Stimulated activated CD8-positive, alpha-beta memory T cell treated with anti-CD3 and anti-CD28 coated beads, Interleukin-12 subunit alpha, Interleukin-12 subunit beta, amount 100 ng/mL, for 4 hours (primary cell): ENCODE measurements around the gene TLCD4.
A peak's percentile ranks its signal among the peaks of the same experiment; 100 is the strongest.
"Not testable (repeated sequence)": the region's sequence is repeated elsewhere in the genome, so short reads cannot be mapped to it uniquely, and the experiment has no call there.

ENCODE experiments used
- DNase-seq: peaks from one replicate; pipeline ENCODE4 v3.0.0-alpha.2; 2020; ENCODE audit warnings: low read depth

TLCD4 gene, protein sequence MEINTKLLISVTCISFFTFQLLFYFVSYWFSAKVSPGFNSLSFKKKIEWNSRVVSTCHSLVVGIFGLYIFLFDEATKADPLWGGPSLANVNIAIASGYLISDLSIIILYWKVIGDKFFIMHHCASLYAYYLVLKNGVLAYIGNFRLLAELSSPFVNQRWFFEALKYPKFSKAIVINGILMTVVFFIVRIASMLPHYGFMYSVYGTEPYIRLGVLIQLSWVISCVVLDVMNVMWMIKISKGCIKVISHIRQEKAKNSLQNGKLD

DNA sequence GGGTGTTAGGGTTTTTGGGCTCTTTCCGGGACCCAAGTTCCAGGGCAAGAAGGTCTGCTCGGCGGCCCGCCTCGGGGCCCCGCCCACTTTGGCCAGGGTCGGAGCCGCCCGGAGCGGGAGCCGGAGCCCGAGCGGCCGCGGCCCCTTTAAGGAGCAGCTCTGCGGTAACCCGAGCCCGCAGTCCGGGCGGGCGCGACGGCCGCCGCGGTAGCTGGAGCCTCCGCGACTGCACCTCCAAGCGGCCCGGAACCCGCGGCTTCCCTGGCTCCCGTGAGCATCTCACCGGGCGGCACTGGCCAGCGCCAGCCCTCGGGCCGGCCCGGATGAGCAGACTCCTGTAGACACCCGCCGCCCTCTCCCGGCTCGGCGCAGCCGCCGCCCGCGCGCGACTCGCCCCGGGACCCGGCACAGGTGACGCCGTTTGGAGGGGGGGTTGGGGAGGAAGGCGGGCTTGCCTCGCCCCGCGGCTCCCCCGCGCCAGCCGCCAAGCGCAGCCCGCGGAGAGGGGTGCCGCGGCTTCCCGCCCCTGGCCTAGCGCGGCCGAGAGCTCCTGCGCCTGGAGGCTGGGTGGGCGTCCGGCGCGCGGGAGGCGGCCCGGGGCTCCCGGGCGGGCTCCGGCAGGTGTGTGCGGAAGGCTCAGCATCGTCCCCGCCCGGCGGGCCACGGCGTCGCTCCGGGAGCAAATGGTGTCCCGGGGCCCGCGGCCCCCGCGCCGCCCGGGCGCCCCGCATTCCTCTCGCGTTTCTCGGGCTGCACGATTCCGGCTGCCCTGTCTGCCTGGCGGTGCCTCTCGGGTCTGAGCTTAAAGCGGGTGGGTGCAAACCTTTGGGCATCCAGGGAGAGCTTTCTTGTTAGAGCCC, at the start of gene TLCD4:
TSS of gene TLCD4 (plus strand) at position 149 of the 860 bp plus-strand sequence. CDS start 26,547 bp downstream, outside the sequence.
- peak; percentile 18 for DNase-seq

DNA sequence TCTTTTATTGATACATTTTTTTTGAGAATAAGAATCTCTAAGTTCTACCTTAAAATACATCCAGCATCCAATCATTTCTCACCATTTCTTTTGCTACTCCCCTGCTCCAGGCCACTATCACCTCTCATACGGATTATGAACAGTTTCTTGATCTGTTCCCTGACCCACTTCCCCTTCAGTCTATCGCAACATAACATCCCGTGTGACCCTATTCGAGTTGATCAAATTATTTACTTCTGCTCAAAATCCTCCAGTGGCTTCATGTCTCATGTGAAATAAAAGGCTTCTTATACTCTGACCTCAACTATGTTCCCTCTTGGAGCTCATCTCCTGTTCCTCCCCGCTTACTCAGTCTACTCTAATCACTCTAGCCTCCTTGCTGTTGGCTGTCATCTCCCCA, 49.6 kb upstream of the TLCD4 start:
- DNase-seq: no peak

DNA sequence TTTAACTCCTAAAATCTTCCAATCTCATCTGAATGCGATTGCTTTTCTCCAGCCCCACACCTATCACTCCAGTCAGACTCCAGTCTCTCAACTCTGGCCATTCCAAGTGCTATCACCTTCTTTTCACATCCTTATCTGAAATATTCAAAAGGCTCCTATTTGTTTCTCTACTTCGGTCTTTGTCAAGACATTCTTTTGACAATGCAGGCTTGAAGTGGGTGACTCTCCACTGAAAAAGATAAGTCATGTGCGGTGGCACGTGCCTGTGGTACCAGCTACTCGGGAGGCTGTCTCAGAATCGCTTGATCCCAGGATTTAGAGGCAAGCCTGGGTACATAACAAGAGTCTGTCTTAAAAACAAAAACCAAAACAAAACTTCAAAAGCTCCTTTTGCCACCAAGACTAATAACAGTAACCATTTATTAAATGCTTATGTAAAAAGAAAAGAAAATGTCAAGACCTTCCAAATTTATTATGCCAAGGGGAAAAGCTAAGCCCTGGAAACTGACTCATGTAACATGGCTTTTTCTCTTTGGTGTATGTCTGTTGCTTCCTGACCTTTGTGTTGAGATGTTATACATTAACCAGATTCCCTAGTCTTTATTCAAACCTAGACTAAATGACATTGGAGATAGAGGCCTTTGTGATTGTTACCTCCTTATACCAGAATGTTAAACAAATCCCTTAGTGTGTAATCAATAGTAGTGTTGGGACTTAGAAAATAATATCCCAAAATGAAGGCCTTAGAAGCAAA, 48.0 kb upstream of the TLCD4 start:
- no peak for DNase-seq

DNA sequence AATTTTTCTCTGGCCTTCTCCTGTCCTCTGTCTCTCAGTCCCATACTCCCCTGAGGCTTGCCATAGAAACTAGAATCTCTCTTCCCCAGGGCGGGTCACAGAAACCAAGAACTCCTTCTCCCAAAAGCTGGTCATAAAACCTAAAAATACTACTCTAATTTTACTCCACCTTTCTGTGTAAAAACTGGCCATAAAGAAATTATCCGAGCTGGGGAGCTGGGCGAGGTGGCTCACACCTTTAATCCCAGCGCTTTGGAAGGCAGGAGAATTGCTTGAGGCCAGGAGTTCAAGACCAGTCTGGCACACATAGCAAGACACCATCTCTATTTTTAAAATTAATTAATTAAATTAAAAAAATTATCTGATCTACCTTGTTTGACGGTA, 47.5 kb upstream of the TLCD4 start:
- no peak for DNase-seq

DNA sequence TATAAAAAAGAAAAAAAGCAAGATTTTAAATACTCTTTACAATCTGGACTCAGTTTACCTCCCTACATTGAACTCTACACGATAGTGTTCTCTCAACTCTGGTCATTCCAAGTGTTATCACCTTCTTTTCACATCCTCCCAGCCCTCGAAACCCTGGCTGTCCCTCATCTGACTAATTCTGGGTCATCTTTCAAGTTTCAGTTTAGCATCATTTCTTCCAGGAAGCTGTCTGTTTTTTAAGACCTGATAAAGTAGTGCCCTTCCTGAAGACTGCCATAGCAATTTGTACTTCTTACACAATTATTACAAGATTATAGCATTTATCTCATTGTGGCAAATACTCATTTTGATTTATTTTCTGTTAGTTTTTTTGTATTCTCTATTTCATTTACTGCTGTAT, 45.6 kb upstream of the TLCD4 start:
- DNase-seq: no peak

DNA sequence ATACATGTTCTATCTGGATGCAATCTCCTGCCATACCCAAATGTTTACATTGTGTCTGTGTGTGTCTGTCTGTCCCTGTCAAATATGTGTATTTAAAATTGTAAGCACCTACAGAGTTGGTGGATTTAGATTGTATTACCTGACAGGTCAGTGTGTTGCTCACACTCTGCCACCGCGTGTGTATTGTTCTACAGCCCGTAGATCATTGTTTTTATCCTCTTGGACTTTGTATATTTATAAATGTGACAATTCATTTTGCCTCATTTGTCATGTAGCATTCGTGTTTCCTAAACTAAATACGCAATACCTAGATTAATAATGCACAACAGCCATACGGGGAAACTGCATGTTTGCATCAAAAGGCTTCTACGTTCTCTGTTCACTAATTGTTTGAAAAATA, 45.0 kb upstream of the TLCD4 start:
- no peak for DNase-seq

DNA sequence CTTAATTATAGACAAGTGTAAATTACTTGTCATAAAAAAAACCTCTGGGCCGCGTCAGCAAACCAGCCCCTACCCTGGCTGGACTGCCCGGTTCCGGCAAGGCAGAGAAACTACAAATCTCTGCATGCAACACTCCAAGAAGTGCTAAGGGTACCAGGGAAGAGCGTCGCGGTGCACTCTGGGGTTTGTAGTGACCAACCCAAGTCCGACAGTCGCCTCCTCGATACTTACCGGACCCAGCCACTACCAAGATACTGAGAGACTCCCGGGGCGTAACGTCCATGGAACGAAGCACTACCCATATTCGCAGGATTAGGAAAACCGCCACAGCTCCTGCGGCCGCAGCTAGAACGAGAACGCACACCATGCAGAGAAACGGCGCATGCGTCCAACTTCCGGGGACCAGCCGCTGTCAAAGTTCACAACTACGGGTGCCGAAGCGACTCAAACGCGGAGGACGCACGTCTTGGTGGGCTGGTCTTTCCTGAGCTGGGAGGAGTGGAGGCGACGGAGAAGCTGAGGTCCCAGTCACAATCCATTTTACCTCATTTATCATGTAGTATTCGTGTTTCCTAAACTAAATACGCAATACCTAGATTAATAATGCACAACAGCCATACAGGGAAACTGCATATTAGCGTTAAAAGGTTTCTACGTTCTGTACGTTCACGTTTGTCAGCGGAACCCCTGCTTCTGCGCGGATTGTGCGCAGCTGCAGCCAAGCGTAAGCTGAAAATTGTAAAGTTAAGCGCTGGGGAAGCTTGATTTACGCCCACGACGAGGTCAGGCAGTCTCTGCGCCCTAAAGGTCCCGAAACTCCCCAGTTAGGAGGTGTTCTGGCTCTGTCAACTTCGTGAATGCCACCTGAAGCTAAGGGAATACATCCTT, 44.4 kb upstream of the TLCD4 start, which contains the start of gene ALG14:
TSS of gene ALG14 (minus strand) at position 420 of the 888 bp plus-strand sequence. CDS start at position 367, 53 bp downstream.
- DNase-seq: peak; percentile 88

DNA sequence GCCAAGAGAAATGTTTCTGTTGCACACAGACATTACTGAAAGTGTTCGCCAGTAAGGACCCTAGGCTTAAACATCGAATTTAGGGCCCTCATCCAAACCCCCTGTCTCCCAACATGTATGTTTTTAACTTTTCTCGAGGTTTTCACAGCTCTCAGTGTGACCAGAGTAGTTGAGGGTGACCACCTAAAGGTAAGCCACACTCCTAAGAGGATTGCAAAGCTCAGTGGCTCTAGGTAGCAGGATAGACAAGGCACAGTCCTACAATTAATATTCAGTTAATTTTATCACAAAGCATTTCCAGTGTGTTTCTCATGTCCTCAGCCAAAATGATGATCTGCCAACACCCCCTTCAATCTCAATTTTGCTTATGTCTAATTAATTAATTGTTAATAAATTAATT, 43.7 kb upstream of the TLCD4 start:
- DNase-seq: no peak

DNA sequence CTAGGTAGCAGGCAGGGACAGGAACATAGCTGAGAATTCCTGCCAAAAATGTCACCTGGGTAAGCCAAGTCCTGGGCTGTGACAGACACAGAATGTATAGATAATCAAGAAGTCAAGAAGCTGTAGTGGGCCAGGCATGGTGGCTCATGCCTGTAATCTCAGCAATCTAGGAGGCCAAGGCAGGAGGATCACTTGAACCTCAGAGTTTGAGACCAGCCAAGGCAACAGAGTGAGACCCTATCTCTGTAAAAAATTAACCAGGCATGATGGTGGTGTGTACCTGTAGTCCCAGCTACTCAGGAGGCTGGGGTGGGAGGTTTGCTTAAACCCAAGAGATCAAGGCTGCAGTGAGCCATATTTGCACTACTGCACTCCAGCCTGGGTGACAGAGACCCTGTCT, 41.1 kb upstream of the TLCD4 start:
- no peak for DNase-seq

DNA sequence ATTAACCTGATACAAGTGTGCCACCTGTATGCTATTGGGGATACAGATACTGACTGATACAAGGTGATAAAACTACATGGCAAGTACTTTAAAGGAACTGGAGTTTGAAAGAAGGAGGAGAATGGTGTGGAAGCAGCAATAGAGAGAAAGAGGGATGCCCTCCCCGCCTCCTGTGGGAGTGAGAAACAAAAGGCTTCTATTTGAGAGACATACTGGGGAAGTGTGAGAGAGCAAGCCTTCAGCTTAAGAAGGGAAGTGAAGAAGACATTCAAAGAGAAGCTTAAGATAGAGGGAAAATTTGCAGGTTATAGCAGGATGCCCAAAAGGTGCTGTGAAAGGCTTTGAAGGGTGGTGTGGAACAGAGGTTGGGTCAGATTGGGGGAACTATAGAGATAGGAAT, 36.7 kb upstream of the TLCD4 start:
- DNase-seq: no peak

DNA sequence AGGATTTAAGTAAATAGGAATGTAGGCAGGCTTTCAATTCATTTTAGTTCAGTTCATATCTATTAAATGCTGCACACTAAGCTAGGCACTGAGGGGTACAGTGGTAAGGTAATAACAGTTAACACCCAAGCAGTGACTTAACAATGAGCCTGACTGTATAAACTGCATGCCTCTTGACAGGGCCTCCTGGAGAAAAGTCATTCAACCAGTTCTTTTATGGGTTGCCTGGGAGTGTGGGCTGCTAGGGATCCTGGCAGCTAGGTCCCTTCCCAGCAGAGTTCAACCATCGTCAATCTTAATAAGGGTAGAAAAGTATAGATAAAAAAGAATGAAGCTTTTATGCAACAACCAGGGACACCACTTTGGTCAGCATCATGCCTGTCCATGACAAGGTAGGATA, 36.3 kb upstream of the TLCD4 start:
- no peak for DNase-seq

DNA sequence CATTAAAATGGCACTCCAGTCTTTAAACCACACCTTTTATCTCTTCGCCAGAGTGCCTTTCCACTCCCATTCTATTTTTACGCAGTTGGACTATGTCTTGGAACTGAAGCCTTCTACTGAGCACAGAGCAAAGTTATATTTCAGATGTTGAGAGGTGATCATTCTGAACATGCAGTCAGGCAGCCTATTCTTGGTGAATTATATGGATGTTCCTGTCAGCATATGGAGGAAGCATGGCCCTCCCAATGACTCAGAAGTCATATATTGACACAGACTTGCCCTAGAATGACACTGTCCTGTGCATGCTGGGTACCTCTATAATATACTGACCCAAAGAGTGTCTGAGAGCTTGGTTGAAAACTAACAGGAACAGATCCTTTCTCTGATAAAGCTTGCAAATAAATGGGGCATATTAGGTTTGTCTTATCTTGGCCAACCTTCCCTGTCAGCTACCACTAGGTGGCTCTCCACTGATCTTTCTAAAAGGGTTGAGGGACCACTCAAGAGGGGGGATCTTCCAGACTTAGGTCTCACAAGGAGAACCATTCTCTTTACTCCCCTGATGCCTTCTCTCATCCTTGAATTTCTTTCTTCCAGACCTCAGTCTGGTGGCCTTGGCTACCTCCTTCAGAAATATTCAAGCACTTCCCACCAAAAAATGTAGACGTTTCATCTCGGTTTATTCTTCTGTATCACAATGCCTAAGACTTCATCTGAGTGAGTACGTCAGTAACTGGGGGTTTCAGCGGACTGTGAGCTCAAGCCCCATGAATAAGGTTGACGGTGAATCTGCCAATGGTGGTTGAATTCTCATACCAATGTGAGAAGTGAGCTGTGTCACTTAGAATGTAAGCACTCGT, 32.6 kb upstream of the TLCD4 start:
- DNase-seq: no peak

DNA sequence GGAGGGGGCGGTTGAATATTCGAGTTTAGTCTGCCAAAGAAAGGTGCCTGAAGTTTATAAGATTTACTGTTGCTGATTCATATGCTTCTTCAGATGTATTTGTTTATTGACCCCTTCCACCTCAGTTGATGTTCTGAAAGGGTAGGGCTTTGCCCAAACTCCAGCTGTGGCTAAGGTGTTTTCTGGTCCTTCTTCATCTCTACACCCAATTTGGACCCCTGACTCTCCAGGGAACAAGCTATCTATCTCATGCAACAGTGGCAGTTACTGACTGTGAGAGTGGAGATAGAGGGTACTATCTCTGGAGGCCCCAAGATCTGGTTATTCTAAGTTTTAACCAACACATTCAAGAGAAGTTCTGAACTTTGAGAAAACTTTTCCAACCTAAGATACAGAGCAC, 31.8 kb upstream of the TLCD4 start:
- no peak for DNase-seq

DNA sequence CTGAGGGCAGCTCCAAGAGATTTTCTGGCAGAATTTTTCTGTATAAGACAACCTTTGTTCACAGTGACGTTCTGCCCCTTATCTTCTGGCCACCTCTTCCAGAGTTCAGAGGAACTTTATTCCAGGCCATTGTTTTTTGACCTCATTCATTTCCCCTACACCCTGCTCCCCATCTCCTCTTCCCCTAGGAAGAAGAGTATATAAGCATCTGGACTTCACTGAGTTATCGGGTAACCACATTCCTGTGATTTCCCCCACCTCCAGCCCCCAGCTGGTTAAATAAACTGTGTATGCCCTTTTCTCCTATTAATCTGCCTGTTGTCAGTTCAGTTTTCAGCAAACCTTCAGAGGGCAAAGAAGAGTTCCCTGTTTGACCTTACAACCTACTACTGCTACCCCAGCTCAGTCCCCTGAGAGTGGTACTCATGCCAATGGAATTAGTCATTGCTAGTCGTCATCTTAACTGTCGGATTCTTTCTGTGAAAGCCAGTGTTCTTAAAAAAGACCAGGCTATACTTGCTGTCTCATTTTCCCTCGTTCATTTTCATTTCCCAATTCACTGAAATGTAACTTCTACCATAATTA, 30.1 kb upstream of the TLCD4 start:
- DNase-seq: no peak

DNA sequence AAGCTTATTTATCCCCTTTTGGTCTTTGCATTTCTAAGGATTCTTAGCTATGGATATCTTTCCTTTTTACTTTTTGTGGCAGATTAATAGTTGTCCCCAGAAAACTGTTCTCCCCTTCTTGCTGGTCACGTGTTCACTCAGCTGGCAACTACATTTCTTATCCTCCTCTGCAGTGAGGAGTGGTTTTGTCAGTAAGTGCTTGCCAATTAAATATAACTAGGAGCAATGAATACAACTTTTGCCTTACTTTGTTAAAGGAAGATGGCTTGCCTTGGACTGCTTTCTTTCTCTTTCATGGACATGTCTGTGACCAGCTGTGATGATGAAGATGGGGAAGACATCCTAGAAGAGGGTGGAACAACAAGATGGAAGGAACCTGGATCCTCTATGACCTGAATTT, 28.9 kb upstream of the TLCD4 start:
- DNase-seq: no peak

DNA sequence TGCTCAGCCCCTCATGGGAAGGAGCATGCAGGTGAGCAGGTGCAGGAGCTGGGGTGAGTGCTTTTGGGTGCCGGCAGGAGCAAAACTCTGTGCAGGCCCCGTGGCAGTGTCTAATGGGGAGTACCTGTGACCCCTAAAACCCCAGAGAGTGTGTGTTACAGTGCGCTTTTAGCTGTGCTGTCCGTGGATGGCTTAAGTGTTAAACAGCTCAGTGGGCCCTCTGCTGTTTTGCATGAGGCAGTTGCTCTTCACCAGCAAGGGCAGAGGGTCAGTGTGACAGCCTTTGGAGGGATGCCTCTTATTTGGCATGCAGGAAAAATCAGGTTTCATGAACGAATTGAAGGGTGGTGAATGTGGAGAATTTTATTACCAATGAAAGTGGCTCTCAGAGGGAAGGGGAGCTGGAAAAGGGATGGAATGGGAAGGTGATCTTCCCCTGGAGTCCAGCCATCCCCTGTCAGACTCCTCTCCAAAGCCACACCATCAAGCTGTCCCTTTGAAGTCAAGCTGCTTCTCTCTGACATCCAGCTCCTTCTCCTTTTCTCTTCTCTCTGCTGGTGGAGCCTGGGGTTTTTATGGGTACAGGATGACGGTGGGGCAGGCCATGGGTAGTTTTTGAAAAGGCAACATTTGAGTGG, 27.4 kb upstream of the TLCD4 start:
- no peak for DNase-seq

DNA sequence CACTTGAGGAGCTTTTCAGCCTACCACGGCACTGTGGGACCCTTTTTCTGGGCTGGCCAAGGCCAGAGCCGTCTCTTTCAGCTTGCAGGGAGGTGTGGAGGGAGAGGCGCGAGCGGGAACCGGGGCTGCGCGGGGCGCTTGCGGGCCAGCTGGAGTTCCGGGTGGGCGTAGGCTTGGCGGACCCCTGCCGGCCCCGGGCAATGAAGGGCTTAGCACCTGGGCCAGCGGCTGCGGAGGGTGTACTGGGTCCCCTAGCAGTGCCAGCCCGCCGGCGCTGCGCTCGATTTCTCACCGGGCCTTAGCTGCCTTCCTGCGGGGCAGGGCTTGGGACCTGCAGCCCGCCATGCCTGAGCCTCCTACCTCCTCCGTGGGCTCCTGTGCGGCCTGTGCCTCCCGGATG, 25.9 kb upstream of the TLCD4 start:
- not testable (repeated sequence) for DNase-seq

DNA sequence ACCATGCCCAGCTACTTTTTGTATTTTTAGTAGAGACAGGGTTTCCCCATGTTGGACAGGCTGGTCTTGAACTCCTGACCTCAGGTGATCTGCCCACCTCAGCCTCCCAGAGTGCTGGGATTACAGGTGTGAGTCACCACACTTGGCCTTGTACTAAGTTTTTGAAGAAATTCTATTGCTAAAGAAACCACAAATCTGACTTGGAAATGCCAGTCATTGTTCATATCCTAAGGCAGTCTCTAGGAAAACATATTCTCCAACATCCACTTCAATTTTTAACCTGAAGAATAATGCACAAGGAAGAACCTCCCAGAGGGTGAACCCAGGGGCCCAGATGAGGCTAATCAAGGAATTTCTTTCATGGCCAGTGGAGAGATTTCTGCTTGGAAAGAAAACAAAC, 24.3 kb upstream of the TLCD4 start:
- DNase-seq: not testable (repeated sequence)

DNA sequence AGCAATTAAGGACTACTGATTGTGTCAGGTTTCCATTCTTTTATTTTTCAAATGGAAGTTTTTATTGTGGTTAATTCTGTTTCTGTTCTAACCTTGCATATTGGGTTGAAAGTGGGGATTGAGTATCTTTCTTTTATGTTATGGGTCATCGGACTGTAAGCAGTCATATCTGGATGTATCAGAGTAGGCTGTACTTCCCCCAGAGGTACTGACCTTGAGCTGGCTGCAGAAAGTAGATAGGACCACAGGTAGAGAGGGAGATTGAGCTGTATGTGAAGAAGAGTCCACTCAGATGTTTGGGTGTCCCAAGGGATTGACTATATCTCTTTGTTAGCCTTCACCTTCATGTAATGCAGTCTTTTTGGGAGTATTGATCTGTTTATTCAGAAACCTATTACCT, 23.9 kb upstream of the TLCD4 start:
- no peak for DNase-seq

DNA sequence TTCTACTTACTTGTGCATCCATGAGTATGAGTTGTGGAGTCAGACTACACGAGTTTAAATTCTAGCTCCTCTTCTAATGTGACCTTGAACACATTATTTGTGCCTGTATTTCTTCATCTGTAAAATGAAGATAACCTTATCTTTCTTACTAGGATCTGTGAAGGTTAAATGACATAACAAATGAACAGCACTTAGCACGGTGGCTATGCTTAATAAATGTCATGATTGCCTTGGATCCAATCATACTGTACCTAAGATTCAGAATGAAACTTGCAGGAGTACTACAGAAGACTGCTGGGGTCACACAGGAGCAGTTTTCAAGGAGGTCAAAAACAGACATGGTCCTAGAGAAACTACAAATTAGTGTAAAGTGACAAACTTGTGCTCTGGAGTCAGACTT, 22.2 kb upstream of the TLCD4 start:
- DNase-seq: no peak
